NCI-H2196 treated with DMSO at 0.1 percent for 48 hours (cell line): ENCODE data around the gene ZNF574.
A peak's percentile ranks its signal among the peaks of the same experiment; 100 is the strongest.
"Not testable (repeated sequence)": the region's sequence is repeated elsewhere in the genome, so short reads cannot be mapped to it uniquely, and the experiment has no call there.

Experiments used
- DNase-seq: peaks from one replicate; lab custom pipeline; 2025; ENCODE audit not compliant: unreplicated experiment; lab: John Stamatoyannopoulos, UW

ZNF574 gene

GRCh38 chr19:42098781-42099180 lies 22.8 kb downstream of the ZNF574 start:
- DNase-seq, result peak; percentile 13

- peak; percentile 53 for DNase-seq
Measured at GRCh38 chr19:42099336-42099925, 23.5 kb downstream of the ZNF574 start.

- DNase-seq, result not testable (repeated sequence)
Measured at GRCh38 chr19:42100241-42100640, 24.3 kb downstream of the ZNF574 start.

GRCh38 chr19:42102877-42103276 lies 26.9 kb downstream of the ZNF574 start:
- no peak for DNase-seq

GRCh38 chr19:42105368-42105767 lies 29.4 kb downstream of the ZNF574 start:
- no peak for DNase-seq

GRCh38 chr19:42108527-42109389 lies 32.8 kb downstream of the ZNF574 start:
- DNase-seq, result peak; percentile 71

GRCh38 chr19:42109896-42110295 lies 33.9 kb downstream of the ZNF574 start:
- no peak for DNase-seq

- DNase-seq, result no peak
Measured at GRCh38 chr19:42110658-42111057, 34.7 kb downstream of the ZNF574 start.

- DNase-seq, result no peak
Measured at GRCh38 chr19:42111384-42111783, 35.4 kb downstream of the ZNF574 start.

- DNase-seq, result no peak
Measured at GRCh38 chr19:42111811-42112210, 35.8 kb downstream of the ZNF574 start.

GRCh38 chr19:42113641-42114348 lies 37.8 kb downstream of the ZNF574 start:
- DNase-seq, result no peak

- peak; percentile 86 for DNase-seq
Measured at GRCh38 chr19:42114412-42114811, 38.4 kb downstream of the ZNF574 start.

GRCh38 chr19:42115219-42115618 lies 39.3 kb downstream of the ZNF574 start:
- DNase-seq, result no peak

GRCh38 chr19:42115705-42116104 lies 39.7 kb downstream of the ZNF574 start:
- DNase-seq, result no peak

- no peak for DNase-seq
Measured at GRCh38 chr19:42116308-42117075, 40.5 kb downstream of the ZNF574 start.

- DNase-seq, result no peak
Measured at GRCh38 chr19:42117076-42117475, 41.1 kb downstream of the ZNF574 start.

GRCh38 chr19:42120276-42120980 lies 44.5 kb downstream of the ZNF574 start:
- no peak for DNase-seq

GRCh38 chr19:42121036-42121621 lies 45.2 kb downstream of the ZNF574 start:
- DNase-seq, result no peak

- no peak for DNase-seq
Measured at GRCh38 chr19:42121656-42122069, 45.7 kb downstream of the ZNF574 start.
